NK-92 (cell line): ENCODE results near the gene LASP1.
"Not testable (repeated sequence)": the region's sequence is repeated elsewhere in the genome, so short reads cannot be mapped to it uniquely, and the experiment has no call there.

Experiments
- DNase-seq: peaks from one replicate; lab custom pipeline; 2025; ENCODE audit not compliant: unreplicated experiment; lab: John Stamatoyannopoulos, UW

LASP1 gene

DNA sequence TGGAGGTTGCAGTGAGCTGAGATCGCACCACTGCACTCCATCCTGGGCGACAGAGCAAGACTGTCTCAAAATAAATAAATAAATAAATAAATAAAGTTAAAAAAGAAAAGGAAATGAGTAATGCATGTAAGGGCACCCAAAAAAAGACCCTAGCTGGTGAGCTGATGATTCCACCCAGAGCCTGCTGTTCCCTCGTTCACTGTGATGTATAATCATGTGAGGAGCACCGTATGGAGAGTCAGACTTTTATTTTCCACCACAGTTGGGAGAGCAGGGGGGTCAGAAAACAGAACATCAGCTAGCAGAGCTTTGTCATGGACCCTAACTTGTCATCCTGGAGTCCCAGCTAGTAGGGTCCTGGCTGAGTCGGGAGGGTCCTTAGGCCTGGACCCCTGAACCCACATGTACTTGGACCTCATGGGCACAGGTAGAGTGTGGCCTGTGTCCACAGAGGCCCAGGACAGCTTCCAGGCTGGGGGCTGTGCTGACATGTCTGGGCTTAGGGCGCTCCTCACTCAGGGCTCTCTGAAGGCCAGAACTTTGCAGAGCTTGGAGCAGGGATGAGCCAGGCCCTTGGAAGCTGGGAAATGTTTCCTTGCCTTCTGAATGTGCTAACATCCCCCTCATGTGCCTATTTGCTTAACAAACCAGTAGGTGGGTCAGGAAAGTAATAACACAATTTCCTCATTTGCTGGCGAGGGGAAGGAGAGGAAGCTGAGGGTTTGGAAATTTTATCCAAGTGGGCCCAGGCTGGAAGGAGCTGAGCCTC lies 36.8 kb downstream of the LASP1 start:
- no peak for DNase-seq

DNA sequence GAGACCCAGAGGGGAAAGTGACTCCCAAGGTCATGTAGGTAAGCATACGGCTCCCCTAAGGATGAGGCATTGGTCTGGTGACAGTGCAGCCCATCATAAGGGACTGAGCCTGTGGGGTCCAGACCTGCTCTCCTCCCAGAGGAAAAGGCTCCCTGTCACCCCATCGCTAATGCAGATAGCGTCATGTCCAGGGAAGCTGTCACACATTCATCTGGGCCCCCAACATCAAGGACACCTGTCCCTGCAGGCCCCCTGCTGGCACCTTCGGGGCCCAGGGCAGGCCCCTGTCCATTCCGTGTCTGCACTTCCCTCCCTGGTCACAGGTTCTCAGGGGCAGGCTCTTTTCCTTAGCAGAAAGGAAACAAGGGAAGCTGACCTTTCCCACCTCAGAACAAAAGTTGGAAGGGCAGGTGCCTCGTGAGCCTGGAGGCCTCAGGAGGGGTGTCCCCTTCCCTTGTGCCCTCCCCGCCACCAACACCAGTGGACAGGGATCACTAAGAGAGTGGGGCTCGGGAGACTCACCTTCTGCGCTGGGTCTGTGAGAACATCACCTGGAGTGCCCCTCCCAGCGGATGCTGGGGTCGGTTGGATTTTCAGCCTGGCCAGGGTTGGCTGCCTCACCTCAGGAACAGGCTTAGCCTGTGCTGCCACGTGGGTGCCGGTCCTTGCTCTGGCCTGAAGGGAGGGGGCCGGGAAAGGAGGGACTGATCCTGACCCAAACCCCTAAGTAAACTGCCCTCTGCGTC lies 38.2 kb downstream of the LASP1 start:
- no peak for DNase-seq

DNA sequence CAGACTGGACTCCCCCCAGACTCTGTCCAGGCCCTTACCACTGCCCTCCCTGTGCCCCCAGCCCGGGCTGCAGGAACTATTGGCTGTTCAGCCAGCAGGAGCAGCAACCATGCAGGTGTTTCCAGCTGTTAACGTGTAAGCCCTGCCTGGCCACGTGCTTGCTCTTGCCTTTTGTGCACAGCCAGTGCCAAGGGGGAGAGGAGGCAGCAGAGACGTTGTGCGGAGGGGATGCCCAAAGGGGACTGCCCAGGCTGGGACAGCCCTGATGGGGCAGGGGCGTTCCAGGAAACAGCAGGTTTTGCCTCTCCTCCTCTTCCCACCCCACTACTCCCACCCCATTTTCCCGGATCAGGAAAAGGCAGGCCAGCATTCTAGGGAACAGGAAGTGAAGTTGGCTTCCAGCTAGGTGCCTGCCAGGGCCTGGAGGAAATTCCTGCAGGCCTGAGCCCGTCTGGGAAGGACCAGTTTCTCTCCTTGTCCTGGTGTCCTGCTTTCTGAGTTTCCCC lies 38.9 kb downstream of the LASP1 start:
- no peak for DNase-seq

DNA sequence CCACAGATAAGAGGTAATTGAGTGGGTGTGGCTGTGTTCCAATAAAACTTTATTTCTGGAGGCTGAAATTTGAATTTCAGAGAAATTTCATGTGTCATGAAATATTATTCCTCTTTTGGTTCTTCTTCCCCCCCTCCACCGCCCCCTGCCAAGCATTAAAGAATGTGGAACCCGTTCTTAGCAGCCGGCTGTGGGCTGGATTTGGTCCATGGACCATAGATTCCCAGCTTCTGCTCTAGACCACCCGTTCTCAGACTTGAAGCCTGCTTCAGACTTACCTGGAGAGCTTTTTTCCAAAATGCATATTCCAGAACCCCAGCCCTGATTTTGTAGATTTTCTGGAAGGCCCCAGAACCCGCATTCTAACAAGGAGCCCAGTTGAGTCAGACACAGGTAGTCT lies 40.5 kb downstream of the LASP1 start:
- DNase-seq = no peak

DNA sequence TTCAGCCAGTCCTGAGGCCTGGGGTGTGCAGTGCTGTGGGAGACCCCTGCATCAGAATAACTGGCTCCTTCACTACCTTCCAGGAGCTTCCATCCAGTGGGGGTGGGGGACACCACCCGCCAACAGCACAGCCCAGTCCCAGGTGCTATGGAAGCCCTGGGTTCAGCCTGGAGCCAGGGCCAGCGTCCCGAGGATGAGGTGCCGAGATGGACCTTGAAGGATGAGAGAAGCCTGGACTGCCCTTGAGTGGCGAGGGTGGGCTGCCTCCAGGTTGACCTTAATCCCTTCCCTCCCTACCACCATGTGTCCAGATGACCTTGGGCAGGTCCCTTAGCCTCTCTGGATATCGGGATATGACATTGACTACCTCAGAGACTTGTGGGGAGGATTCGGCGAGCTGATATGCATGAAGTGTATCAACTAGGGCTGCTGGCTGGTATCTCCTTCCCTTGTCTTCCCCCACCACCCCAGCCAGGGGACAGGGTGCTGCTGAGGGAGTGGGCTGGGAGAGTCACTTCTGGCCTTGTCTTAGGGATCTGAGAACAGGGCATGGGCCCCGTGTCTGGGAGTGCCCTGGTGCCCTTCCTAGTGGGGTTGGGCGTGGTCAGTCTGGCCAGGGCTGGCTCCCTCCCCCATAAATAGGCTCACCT lies 41.3 kb downstream of the LASP1 start:
- no peak for DNase-seq

DNA sequence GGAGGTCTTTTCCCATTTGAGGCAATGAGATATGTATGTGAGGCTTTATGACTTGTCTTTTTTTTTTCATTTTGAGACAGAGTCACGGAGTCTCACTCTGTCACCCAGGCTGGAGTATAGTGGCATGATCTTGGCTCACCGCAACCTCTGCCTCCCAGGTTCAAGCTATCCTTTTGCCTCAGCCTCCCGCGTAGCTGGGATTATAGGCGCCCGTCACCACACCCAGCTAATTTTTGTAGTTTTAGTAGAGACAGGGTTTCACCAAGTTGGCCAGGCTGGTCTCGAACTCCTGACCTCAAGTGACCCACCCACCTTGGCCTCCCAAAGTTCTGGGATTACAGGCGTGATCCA lies 41.8 kb downstream of the LASP1 start:
- DNase-seq = not testable (repeated sequence)

DNA sequence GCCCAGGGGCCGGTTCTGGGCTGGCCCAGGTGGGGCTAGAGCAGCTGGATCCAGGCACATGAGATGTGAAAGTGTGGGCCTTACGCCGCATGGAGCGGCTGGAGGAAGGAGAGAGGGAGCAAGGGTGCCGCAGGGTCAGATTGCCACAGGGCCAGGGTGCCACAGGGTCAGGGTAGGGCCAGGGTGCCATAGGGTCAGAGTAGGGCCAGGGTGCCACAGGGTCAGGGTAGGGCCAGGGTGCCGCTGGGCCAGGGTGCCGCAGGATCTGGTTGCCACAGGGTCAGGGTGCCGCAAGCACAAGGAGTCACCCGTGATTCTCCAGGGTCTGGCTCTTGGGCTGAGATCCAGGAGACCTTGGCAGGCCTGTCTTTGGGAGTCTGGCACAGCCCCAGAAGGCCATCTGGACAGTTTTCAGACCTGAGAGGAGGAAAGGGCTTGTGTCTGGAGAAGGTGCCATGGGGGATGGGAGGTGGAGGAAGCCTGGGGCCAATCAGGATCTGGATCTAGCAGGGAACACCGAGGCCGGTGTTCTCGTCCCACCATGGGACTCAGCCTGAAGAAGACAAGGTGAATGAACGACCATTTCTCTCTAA lies 42.5 kb downstream of the LASP1 start:
- DNase-seq = no peak

DNA sequence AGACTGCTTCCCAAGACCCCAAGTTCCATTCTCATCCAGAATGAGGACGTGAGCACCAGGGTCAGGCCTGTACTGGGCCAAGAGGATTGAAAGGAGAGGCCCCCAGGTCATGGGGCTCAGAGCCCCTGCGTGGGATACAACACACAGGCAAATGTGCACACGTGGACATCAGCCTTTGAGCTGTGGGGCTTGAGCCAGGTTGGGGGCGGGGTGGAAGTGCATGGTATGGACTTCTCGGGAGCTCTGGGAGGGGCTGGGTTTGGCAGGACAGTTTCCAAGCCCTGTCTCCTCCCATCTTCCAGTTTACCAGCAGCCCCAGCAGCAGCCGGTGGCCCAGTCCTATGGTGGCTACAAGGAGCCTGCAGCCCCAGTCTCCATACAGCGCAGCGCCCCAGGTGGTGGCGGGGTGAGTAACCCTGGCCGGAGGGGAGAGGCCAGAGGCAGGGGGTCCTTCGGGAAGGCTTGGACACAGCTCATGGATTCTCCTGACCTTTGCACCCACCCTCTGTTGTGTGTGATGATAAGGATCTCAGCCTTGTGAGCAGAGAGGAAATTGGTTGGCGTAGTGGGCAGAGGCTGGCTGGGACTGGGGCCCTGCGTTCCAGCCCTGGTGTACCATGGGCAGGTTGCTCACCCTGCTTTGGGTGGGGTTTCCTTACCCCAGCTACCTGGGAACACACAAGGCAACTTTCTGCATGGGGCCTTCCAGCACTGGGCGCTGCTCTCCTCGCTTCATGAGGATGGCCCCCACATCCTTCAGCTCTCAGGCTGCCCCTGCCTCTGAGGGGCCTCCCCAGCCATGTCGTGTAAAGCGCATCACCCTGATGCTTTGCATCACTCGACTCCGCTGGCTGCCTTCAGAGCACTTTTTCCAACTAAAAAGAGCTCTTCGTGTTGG lies 45.1 kb downstream of the LASP1 start:
- no peak for DNase-seq

DNA sequence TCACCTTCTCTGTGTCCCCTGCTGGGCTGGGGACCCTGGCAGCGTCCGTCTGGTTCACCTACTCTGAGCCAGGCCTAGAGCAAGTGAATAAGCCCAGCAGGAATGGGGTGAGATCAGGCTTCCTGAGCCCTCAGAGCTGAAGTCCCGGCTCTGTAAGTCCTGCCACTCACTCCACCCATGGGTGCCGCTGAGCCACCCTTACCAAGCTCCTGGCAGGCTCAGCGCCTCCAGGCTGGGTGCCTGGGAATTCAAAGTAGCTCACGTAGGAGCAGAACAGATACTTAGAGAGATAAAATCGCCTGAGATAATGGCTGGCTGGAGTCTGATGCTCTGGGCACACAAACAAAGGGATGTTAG lies 45.8 kb downstream of the LASP1 start:
- no peak for DNase-seq

DNA sequence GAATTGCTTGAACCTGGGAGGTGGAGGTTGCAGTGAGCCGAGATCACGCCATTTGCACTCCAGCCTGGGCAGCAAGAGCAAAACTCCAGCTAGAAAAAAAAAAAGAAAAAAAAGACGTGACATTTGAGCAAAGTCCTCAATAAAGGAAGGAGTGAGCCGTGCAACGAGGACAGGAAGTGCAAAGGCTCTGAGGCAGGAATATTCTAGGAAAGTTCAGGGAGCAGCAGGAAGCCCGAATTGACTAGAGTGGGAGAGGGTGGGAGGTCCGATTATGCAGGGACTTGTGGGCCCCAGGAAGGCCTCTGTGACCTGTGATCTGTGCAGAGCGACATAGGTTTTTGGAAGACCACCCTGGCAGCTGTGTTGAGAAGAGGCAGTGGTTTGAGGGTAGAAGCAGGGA lies 46.9 kb downstream of the LASP1 start:
- no peak for DNase-seq

DNA sequence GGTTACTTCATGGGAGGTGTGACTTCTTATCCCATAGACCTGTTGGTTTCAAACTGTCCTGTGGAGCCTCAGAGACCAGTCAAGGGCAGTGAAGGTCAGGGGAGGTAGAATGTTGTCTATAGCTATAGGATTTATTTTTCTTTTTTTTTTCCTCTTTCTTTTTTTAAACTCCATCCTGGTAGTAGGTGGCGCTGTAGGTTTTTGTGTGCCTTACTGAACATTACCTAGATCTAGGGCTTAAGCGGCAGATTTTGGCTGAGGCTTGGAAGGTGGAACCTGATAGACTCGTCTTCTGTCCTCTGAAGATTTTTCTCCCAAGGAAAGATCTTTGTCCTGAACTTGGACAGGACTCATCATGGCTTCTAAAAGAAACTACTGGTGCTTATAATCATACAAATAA lies 47.4 kb downstream of the LASP1 start:
- no peak for DNase-seq

DNA sequence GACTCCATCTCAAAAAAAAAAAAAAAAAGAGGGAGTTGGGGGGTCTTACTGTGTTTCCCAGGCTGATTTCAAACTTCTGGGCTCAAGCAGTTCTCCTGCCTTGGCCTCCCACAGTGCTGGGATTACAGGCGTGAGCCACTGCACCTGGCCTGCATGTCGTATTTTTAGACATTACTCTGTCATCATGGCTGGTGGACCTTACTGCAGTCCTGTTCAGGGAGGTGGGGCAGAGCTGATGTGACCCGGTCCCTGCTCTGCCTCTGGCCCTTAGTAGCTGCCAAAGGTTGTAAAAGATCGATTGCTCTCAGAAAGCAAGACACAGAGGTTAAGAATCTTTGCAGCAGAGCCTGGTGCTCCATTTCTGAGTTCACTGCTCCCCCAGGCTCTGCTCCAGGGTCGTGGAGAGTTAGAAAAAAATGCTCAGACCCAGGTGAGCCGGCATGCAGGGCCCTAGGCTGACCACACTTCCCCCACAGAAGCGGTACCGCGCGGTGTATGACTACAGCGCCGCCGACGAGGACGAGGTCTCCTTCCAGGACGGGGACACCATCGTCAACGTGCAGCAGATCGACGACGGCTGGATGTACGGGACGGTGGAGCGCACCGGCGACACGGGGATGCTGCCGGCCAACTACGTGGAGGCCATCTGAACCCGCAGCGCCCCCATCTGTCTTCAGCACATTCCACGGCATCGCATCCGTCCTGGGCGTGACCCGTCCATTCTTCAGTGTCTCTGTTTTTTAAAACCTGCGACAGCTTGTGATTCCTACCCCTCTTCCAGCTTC lies 48.5 kb downstream of the LASP1 start:
- no peak for DNase-seq

DNA sequence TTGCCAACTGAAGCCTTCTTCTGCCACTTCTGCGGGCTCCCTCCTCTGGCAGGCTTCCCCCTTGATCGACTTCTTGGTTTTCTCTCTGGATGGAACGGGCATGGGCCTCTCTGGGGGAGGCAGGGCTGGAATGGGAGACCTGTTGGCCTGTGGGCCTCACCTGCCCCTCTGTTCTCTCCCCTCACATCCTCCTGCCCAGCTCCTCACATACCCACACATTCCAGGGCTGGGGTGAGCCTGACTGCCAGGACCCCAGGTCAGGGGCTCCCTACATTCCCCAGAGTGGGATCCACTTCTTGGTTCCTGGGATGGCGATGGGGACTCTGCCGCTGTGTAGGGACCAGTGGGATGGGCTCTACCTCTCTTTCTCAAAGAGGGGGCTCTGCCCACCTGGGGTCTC lies 49.1 kb downstream of the LASP1 start:
- DNase-seq = no peak

DNA sequence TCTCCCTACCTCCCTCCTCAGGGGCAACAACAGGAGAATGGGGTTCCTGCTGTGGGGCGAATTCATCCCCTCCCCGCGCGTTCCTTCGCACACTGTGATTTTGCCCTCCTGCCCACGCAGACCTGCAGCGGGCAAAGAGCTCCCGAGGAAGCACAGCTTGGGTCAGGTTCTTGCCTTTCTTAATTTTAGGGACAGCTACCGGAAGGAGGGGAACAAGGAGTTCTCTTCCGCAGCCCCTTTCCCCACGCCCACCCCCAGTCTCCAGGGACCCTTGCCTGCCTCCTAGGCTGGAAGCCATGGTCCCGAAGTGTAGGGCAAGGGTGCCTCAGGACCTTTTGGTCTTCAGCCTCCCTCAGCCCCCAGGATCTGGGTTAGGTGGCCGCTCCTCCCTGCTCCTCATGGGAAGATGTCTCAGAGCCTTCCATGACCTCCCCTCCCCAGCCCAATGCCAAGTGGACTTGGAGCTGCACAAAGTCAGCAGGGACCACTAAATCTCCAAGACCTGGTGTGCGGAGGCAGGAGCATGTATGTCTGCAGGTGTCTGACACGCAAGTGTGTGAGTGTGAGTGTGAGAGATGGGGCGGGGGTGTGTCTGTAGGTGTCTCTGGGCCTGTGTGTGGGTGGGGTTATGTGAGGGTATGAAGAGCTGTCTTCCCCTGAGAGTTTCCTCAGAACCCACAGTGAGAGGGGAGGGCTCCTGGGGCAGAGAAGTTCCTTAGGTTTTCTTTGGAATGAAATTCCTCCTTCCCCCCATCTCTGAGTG lies 49.6 kb downstream of the LASP1 start:
- DNase-seq = no peak

DNA sequence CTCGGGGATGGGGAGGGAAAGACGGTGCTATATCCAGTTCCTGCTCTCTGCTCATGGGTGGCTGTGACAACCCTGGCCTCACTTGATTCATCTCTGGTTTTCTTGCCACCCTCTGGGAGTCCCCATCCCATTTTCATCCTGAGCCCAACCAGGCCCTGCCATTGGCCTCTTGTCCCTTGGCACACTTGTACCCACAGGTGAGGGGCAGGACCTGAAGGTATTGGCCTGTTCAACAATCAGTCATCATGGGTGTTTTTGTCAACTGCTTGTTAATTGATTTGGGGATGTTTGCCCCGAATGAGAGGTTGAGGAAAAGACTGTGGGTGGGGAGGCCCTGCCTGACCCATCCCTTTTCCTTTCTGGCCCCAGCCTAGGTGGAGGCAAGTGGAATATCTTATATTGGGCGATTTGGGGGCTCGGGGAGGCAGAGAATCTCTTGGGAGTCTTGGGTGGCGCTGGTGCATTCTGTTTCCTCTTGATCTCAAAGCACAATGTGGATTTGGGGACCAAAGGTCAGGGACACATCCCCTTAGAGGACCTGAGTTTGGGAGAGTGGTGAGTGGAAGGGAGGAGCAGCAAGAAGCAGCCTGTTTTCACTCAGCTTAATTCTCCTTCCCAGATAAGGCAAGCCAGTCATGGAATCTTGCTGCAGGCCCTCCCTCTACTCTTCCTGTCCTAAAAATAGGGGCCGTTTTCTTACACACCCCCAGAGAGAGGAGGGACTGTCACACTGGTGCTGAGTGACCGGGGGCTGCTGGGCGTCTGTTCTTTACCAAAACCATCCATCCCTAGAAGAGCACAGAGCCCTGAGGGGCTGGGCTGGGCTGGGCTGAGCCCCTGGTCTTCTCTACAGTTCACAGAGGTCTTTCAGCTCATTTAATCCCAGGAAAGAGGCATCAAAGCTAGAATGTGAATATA lies 50.8 kb downstream of the LASP1 start:
- DNase-seq = no peak

DNA sequence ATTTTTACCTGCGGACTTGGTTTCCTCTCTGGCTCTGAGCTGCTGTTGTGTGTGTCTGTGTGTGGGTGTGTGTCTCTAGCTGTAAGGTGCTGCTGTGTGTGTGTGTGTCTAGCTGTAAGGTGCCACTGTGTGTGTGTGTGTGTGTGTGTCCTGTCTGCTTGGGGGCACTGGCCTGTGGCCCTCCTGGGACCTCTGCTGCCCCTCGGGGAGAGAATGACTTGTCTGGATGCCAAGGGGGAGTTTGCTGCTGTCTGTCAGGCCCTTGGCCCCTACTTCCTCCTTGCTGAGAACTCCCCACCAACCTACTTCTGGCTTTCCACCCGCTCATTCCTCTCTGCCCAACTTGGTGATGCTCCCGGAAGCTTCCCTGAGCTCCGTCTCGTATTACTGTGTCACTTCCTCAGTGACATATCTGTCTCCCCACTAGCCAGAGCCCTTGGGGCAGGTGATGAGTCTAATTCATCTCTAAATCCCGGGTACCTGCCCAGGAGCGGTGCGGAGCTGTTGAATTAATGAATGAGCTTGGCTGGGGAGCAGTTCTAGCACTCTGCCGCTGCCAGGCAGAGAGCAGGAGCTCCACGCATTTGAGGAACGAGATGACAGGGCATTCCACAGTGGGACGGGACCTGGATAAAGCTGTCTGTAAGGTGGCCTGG lies 52.0 kb downstream of the LASP1 start:
- DNase-seq = no peak

DNA sequence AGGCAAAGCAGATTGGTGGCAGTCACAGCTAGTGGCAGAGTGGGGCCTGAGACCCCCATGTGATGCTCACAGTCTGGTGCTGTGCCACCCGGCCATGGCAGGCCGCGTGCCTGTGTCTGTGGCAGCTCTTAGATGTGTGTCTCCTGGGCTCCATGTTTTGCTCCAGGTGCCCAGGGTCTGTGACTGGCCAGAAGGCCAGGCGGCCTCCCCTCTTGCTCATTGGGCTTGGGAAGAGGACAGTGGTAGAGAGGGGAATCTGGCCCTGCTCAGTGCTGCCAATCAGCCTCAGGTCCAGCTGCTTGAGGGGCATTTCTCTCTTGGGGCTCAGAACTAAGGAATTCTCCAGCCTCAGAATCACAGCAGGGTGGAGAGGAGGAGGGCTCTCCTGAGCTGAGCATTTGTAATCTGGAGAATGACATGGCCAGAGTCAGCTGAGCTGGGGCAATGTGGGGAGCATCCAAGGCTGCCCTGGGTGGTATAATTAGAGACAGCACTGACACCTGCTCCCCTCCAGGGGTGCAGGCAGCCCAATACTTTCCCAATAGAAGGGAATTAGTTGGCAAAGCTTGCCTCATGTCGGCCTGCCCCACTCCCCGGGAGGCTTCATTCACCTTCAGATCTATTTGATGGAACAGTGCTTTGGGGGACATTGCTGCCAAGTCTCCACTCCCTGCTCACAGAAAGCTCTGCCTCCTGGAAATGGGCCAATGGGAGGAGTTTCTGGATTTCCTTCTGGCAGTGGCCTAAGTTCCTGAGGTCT lies 52.9 kb downstream of the LASP1 start:
- DNase-seq = no peak
